TTC549 (cell line): ENCODE results near the gene RASSF10.
"Not testable (repeated sequence)": the region's sequence is repeated elsewhere in the genome, so short reads cannot be mapped to it uniquely, and the experiment has no call there.

ENCODE experiments used
- FAIRE-seq: peaks from 2 replicates; lab custom pipeline; 2012; peaks lifted over from hg19 to GRCh38; lab: Jason Lieb, UNC

The RASSF10 gene

GRCh38 chr11:13026722-13027121 is 17.6 kb downstream of the RASSF10 start:
- no peak for FAIRE-seq

GRCh38 chr11:13028322-13028721 is 19.2 kb downstream of the RASSF10 start:
- no peak for FAIRE-seq

- FAIRE-seq, result no peak
Observed at GRCh38 chr11:13029872-13030271, 20.8 kb downstream of the RASSF10 start.

GRCh38 chr11:13030857-13031256 is 21.7 kb downstream of the RASSF10 start:
- FAIRE-seq, result no peak

GRCh38 chr11:13031349-13031748 is 22.2 kb downstream of the RASSF10 start:
- FAIRE-seq, result no peak

- FAIRE-seq, result no peak
Observed at GRCh38 chr11:13033760-13034533, 24.8 kb downstream of the RASSF10 start.

- FAIRE-seq, result no peak
Observed at GRCh38 chr11:13035711-13036110, 26.6 kb downstream of the RASSF10 start.

GRCh38 chr11:13036235-13036634 is 27.1 kb downstream of the RASSF10 start:
- no peak for FAIRE-seq

GRCh38 chr11:13038366-13038765 is 29.2 kb downstream of the RASSF10 start:
- FAIRE-seq, result no peak

GRCh38 chr11:13039126-13039525 is 30.0 kb downstream of the RASSF10 start:
- FAIRE-seq, result no peak

- no peak for FAIRE-seq
Observed at GRCh38 chr11:13040969-13041561, 31.9 kb downstream of the RASSF10 start.

GRCh38 chr11:13042873-13043342 is 33.8 kb downstream of the RASSF10 start:
- FAIRE-seq, result no peak

- FAIRE-seq, result no peak
Observed at GRCh38 chr11:13043912-13044628, 35.0 kb downstream of the RASSF10 start.

- FAIRE-seq, result not testable (repeated sequence)
Observed at GRCh38 chr11:13045089-13045488, 36.0 kb downstream of the RASSF10 start.

- FAIRE-seq, result no peak
Observed at GRCh38 chr11:13045734-13046133, 36.6 kb downstream of the RASSF10 start.

GRCh38 chr11:13046637-13047570 is 37.8 kb downstream of the RASSF10 start:
- FAIRE-seq, result no peak

- no peak for FAIRE-seq
Observed at GRCh38 chr11:13047884-13048283, 38.8 kb downstream of the RASSF10 start.

GRCh38 chr11:13051257-13051656 is 42.1 kb downstream of the RASSF10 start:
- no peak for FAIRE-seq

- no peak for FAIRE-seq
Observed at GRCh38 chr11:13052130-13052571, 43.0 kb downstream of the RASSF10 start.

- no peak for FAIRE-seq
Observed at GRCh38 chr11:13053255-13053917, 44.3 kb downstream of the RASSF10 start.

- FAIRE-seq, result no peak
Observed at GRCh38 chr11:13054278-13054677, 45.2 kb downstream of the RASSF10 start.
